Stimulated activated effector memory CD8-positive, alpha-beta T cell treated with anti-CD3 and anti-CD28 coated beads, Interleukin-12 subunit alpha, Interleukin-12 subunit beta, amount 100 ng/mL, for 72 hours (primary cell): Measurements from ENCODE around the gene GALM.
"Not testable (repeated sequence)": the region's sequence is repeated elsewhere in the genome, so short reads cannot be mapped to it uniquely, and the experiment has no call there.

Experiments used
- ATAC-seq: fragments of 150-1000 bp; cut with Tn5 transposase; 2 replicates; pipeline ENCODE4 v1.10.0; 2021
- DNase-seq, 2 donors: peaks; one replicate each; pipeline ENCODE4 v3.0.0; 2021 to 2022; ENCODE audit warnings: low spot score in 2 of 2
- H3K27ac Mint-ChIP-seq: one replicate; pipeline ENCODE4 v1.8.0; 2022; ENCODE audit warnings: mild to moderate bottlenecking, mixed read lengths
- H3K36me3 Mint-ChIP-seq: one replicate; pipeline ENCODE4 v1.8.0; 2022; ENCODE audit warnings: mild to moderate bottlenecking, mixed read lengths
- H3K4me1 Mint-ChIP-seq: one replicate; pipeline ENCODE4 v1.8.0; 2022; ENCODE audit warnings: mixed read lengths
- H3K4me3 Mint-ChIP-seq: one replicate; pipeline ENCODE4 v1.8.0; 2022; ENCODE audit warnings: mild to moderate bottlenecking, mixed read lengths
- H3K9me3 Mint-ChIP-seq: one replicate; pipeline ENCODE4 v1.8.0; 2022; ENCODE audit warnings: mixed read lengths

The GALM gene

GRCh38 chr2:38731090-38731489 lies 65.2 kb downstream of the GALM start:
- no peak for ATAC-seq

DNA sequence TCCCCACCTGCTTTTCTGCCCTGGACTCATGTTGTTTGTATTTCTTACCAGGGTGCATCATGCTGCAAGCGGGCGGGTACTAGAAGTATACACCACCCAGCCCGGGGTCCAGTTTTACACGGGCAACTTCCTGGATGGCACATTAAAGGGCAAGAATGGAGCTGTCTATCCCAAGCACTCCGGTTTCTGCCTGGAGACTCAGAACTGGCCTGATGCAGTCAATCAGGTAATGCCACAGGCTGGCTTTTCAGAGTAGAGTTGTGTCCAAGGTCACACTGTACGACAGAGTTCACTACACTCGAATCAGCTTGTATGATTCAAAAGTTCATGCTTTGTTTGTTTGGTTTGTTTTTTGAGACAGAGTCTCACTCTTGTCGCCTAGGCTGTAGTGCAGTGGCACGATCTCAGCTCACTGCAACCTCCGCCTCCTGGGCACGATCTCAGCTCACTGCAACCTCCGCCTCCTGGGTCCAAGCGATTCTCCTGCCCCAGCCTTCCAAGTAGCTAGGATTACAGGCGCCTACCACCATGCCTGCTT lies 65.8 kb downstream of the GALM start:
- Mint-ChIP-seq H3K4me1 (peaks cover 12% of the 10 kb centered on the region), H3K27ac (no peak overlapping the region), H3K36me3 (peaks cover 100% of the 10 kb centered on the region), H3K4me3 (no peak overlapping the region), H3K9me3 (no peaks in the 10 kb centered on the region)
- ATAC-seq: no peak
- no peak for DNase-seq

More at GRCh38 chr2:38731090-38731489, 65.2 kb downstream of the GALM start:
- peaks cover 100% of the 10 kb centered on the region for H3K36me3 Mint-ChIP-seq
- H3K27ac Mint-ChIP-seq: no peak overlapping the region
- no peaks in the 10 kb centered on the region for H3K9me3 Mint-ChIP-seq
- no peak overlapping the region for H3K4me3 Mint-ChIP-seq
- no peak for DNase-seq
- H3K4me1 Mint-ChIP-seq: peaks cover 13% of the 10 kb centered on the region

GRCh38 chr2:38733300-38733971 lies 67.5 kb downstream of the GALM start:
- DNase-seq (no peak), ATAC-seq (no peak)
- Mint-ChIP-seq H3K9me3 (no peaks in the 10 kb centered on the region), H3K36me3 (peaks cover 100% of the 10 kb centered on the region), H3K27ac (peak overlapping the region; percentile 71), H3K4me1 (peaks cover 20% of the 10 kb centered on the region), H3K4me3 (no peak overlapping the region)

DNA sequence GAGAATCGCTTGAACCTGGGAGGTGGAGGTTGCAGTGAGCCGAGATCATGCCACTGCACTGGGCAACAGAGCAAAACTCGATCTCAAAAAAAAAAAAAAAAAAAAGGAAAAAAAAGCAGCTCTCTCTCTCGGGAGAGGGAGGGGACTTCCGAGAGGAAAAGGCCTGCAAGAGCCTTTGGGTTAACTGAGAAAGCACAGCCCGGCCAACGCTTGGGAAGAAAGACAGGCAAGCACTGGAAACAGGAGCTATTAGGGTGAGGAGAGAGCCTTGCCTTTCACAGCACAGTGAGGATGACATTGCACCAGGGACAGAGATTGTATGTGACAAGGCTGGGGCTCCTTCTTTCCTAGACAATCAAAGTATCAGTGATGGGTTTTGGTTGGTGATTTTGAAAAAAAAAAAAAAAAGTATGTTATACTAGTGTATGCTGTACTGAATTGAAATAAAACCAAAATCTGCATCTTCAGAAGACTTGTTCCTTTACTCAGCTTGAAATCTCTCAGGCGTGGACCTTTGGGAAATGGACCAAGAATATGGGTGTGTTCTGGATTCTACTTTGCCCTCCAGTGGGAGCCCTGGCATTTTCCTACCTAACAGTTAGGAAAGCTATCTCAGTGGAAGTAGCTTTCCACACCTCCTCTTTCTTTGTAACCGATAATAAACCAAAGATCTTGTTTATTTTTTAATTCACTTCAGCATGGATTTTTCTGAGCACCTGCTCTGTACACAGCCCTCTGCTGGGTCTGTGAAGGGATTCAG lies 68.6 kb downstream of the GALM start:
- no peaks in the 10 kb centered on the region for H3K9me3 Mint-ChIP-seq
- no peak for ATAC-seq
- DNase-seq: no peak
- peak overlapping the region; percentile 71 for H3K27ac Mint-ChIP-seq
- no peak overlapping the region for H3K4me3 Mint-ChIP-seq
- peaks cover 30% of the 10 kb centered on the region for H3K4me1 Mint-ChIP-seq
- H3K36me3 Mint-ChIP-seq: peaks cover 100% of the 10 kb centered on the region

GRCh38 chr2:38735999-38736320 lies 70.0 kb downstream of the GALM start:
- H3K36me3 Mint-ChIP-seq: peaks cover 100% of the 10 kb centered on the region
- H3K27ac Mint-ChIP-seq: peak overlapping the region; percentile 75
- no peak overlapping the region for H3K4me3 Mint-ChIP-seq
- ATAC-seq (no peak), DNase-seq (no peak)
- peaks cover 33% of the 10 kb centered on the region for H3K4me1 Mint-ChIP-seq
- H3K9me3 Mint-ChIP-seq: no peaks in the 10 kb centered on the region

DNA sequence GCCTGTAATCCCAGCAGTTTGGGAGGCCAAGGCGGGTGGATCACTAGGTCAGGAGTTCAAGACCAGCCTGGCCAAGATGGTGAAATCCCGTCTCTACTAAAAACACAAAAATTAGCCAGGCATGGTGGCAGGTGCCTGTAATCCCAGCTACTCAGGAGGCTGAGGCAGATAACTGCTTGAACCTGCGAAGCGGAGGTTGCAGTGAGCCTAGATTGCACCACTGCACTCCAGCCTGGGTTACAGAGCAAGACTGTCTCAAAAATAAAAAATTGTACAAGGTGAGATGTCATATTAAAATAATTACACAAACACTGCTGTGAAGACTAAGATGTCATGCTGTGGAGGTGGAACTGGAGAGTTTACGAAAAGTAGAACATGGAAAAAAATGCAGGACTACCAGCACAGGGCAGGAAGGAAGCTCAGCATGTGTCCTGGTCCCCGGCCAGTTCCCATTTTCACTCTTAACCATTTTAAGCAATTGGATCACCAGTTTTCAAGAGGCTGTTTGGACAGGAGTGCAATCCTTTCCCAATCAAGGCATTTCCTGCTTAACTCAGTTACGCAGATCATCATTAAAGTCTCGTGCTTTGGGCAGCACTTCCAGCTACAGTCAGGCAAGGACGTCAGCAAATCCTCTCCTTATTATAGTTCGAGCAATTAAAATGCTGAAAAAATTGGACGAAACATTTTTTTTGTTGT lies 71.2 kb downstream of the GALM start:
- Mint-ChIP-seq H3K4me1 (peaks cover 27% of the 10 kb centered on the region), H3K27ac (peak overlapping the region; percentile 75), H3K36me3 (peaks cover 100% of the 10 kb centered on the region)
- H3K4me3 Mint-ChIP-seq, H3K9me3 Mint-ChIP-seq, DNase-seq, ATAC-seq: not testable (repeated sequence)

GRCh38 chr2:38737925-38738324 lies 72.0 kb downstream of the GALM start:
- peaks cover 100% of the 10 kb centered on the region for H3K36me3 Mint-ChIP-seq
- peak overlapping the region; percentile 75 for H3K27ac Mint-ChIP-seq
- no peak overlapping the region for H3K4me3 Mint-ChIP-seq
- peaks cover 27% of the 10 kb centered on the region for H3K4me1 Mint-ChIP-seq
- ATAC-seq (no peak), DNase-seq (no peak)
- no peaks in the 10 kb centered on the region for H3K9me3 Mint-ChIP-seq

DNA sequence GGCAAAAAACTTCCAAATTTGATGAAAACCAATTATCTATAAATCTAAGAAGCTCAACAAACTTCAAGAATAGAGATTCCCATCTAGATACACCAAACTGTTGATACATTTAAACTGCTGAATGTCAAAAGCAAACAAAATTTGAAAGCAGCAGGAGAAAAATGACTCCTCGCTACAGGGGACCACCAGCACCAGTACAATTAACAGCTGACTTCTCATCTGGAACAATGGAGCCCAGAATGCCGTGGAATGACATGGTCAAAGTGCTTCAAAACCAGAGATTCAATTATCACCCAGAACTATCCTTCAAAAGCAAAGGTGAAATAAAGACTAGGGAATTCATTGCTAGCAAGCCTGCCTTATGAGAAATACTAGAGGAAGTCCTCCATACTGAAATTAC lies 73.6 kb downstream of the GALM start:
- ATAC-seq (no peak), DNase-seq (no peak)
- Mint-ChIP-seq H3K27ac (peak overlapping the region; percentile 90), H3K9me3 (no peaks in the 10 kb centered on the region), H3K4me1 (peaks cover 37% of the 10 kb centered on the region), H3K36me3 (peaks cover 100% of the 10 kb centered on the region), H3K4me3 (no peak overlapping the region)

GRCh38 chr2:38740851-38741731 lies 75.2 kb downstream of the GALM start:
- Mint-ChIP-seq H3K9me3 (no peaks in the 10 kb centered on the region), H3K4me1 (peaks cover 51% of the 10 kb centered on the region), H3K4me3 (no peak overlapping the region), H3K36me3 (peaks cover 100% of the 10 kb centered on the region), H3K27ac (peak overlapping the region; percentile 54)
- ATAC-seq: peak; percentile 9
- DNase-seq: no peak

DNA sequence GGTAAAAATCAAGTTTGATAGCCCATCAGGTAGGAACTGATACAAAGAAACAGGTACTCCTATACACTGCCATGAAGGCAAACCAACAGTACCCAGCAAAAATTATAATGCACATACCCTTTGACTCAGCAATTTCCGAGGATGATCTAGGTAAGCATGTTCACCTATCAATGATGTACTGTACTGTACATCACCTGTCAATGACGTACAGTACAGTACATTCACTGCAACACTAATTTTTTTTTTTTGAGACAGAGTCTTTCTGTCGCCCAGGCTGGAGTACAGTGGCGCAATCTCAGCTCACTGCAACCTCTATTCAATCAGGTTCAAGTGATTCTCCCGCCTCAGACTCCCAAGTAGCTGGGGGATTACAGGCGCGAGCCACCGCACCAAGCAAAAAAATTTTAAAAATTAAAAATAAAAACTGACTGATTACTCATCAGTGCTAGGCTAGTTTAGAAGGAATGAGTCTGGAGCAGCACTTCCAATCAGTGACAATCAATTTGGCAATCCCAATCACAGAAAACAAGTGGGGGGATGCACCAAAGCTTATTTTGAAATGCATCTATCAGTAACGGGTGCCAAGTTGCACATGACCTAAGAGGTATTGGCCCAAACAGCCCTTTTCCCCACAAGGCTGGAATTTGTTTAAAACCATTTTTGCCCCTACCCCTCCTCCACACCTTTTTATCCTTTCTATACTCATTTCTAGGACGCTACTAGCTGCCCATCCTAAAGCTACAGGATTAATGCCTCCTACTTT lies 77.1 kb downstream of the GALM start:
- H3K4me1 Mint-ChIP-seq: peaks cover 66% of the 10 kb centered on the region
- peaks cover 100% of the 10 kb centered on the region for H3K36me3 Mint-ChIP-seq
- DNase-seq (no peak), ATAC-seq (peak; percentile 31)
- H3K27ac Mint-ChIP-seq: peak overlapping the region; percentile 100
- no peaks in the 10 kb centered on the region for H3K9me3 Mint-ChIP-seq
- H3K4me3 Mint-ChIP-seq: no peak overlapping the region

- Mint-ChIP-seq H3K27ac (peak overlapping the region; percentile 100), H3K36me3 (peaks cover 100% of the 10 kb centered on the region), H3K9me3 (no peaks in the 10 kb centered on the region), H3K4me3 (no peak overlapping the region), H3K4me1 (peaks cover 67% of the 10 kb centered on the region)
- no peak for DNase-seq
- ATAC-seq: no peak
Measured at GRCh38 chr2:38743672-38744398, 77.9 kb downstream of the GALM start.

GRCh38 chr2:38744399-38744780 lies 78.5 kb downstream of the GALM start:
- H3K9me3 Mint-ChIP-seq: no peaks in the 10 kb centered on the region
- peaks cover 100% of the 10 kb centered on the region for H3K36me3 Mint-ChIP-seq
- H3K4me1 Mint-ChIP-seq: peaks cover 65% of the 10 kb centered on the region
- H3K27ac Mint-ChIP-seq: peak overlapping the region; percentile 100
- H3K4me3 Mint-ChIP-seq: no peak overlapping the region
- no peak for DNase-seq
- peak; percentile 20 for ATAC-seq

DNA sequence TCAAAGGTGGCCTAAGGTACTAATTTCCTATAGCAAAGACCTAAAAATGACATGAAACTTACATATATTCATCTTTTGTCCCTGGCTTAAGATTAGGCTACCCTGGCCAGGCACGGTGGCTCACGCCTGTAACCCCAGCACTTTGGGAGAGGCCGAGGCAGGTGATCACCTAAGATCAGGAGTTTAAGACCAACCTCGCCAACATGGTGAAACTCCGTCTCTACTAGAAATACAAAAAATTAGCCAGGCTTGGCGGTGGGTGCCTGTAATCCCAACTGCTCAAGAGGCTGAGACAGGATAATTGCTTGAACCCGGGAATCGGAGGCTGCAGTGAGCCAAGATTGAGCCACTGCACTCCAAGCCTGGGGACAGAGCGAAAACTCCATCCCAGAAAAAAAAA lies 79.4 kb downstream of the GALM start:
- no peaks in the 10 kb centered on the region for H3K9me3 Mint-ChIP-seq
- H3K27ac Mint-ChIP-seq: peak overlapping the region; percentile 100
- peak overlapping the region; percentile 100 for H3K4me3 Mint-ChIP-seq
- H3K36me3 Mint-ChIP-seq: peaks cover 100% of the 10 kb centered on the region
- H3K4me1 Mint-ChIP-seq: peaks cover 64% of the 10 kb centered on the region
- ATAC-seq: no peak
- DNase-seq: no peak

GRCh38 chr2:38747007-38747424 lies 81.1 kb downstream of the GALM start:
- H3K27ac Mint-ChIP-seq: peak overlapping the region; percentile 100
- H3K4me3 Mint-ChIP-seq: peak overlapping the region; percentile 100
- H3K36me3 Mint-ChIP-seq: peaks cover 100% of the 10 kb centered on the region
- ATAC-seq: no peak
- DNase-seq: no peak
- H3K9me3 Mint-ChIP-seq: no peaks in the 10 kb centered on the region
- peaks cover 75% of the 10 kb centered on the region for H3K4me1 Mint-ChIP-seq
